ENCODE data around the gene SPIN2B. TPM values are rescaled to one million over a fixed set of nuclear protein-coding genes. Genes with fewer than 3 reads are reported as not detected.

The SPIN2B gene
- total and polyA plus RNA-seq, 2 of the 13 experiments (the other 11 are each of a cell fraction or from before 2014, with no cell fraction given): 7.9 to 10.4 TPM

GRCh38 chrX:57121162-57121755 is at the start of gene SPIN2B (continued):
- TF ChIP-seq GTF3A (CRISPR knock-in tag; conservative IDR thresholded peaks at IDR 0.05) (no peak), ZNF562 (CRISPR knock-in tag; IDR thresholded peaks at IDR 0.05; ENCODE audit: borderline replicate concordance) (no peak), ZNF879 (CRISPR knock-in tag; IDR thresholded peaks at IDR 0.05) (no peak), SMARCC2 (IDR thresholded peaks at IDR 0.05) (no peak), TERF1 (CRISPR knock-in tag; IDR thresholded peaks at IDR 0.05) (no peak), STAT5B (CRISPR knock-in tag; IDR thresholded peaks at IDR 0.05) (no peak), ZNF496 (CRISPR knock-in tag; IDR thresholded peaks at IDR 0.05; ENCODE audit: insufficient replicate concordance) (no peak), ETV6 (CRISPR knock-in tag; conservative IDR thresholded peaks at IDR 0.05) (no peak), ZNF619 (CRISPR knock-in tag; IDR thresholded peaks at IDR 0.05) (no peak), GRHL1 (CRISPR knock-in tag; conservative IDR thresholded peaks at IDR 0.05) (no peak)
- TF ChIP-seq, protein P1, sequence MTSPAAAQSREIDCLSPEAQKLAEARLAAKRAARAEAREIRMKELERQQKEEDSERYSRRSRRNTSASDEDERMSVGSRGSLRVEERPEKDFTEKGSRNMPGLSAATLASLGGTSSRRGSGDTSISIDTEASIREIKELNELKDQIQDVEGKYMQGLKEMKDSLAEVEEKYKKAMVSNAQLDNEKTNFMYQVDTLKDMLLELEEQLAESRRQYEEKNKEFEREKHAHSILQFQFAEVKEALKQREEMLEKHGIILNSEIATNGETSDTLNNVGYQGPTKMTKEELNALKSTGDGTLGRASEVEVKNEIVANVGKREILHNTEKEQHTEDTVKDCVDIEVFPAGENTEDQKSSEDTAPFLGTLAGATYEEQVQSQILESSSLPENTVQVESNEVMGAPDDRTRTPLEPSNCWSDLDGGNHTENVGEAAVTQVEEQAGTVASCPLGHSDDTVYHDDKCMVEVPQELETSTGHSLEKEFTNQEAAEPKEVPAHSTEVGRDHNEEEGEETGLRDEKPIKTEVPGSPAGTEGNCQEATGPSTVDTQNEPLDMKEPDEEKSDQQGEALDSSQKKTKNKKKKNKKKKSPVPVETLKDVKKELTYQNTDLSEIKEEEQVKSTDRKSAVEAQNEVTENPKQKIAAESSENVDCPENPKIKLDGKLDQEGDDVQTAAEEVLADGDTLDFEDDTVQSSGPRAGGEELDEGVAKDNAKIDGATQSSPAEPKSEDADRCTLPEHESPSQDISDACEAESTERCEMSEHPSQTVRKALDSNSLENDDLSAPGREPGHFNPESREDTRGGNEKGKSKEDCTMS (CRISPR knock-in tag; conservative IDR thresholded peaks at IDR 0.05): no peak
- TF ChIP-seq, protein P2, sequence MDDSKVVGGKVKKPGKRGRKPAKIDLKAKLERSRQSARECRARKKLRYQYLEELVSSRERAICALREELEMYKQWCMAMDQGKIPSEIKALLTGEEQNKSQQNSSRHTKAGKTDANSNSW (CRISPR knock-in tag; IDR thresholded peaks at IDR 0.05; ENCODE audit: borderline replicate concordance): no peak
- TF ChIP-seq, protein P3, sequence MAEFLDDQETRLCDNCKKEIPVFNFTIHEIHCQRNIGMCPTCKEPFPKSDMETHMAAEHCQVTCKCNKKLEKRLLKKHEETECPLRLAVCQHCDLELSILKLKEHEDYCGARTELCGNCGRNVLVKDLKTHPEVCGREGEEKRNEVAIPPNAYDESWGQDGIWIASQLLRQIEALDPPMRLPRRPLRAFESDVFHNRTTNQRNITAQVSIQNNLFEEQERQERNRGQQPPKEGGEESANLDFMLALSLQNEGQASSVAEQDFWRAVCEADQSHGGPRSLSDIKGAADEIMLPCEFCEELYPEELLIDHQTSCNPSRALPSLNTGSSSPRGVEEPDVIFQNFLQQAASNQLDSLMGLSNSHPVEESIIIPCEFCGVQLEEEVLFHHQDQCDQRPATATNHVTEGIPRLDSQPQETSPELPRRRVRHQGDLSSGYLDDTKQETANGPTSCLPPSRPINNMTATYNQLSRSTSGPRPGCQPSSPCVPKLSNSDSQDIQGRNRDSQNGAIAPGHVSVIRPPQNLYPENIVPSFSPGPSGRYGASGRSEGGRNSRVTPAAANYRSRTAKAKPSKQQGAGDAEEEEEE (CRISPR knock-in tag; IDR thresholded peaks at IDR 0.05; ENCODE audit: borderline replicate concordance): no peak
- TF ChIP-seq, protein P4, sequence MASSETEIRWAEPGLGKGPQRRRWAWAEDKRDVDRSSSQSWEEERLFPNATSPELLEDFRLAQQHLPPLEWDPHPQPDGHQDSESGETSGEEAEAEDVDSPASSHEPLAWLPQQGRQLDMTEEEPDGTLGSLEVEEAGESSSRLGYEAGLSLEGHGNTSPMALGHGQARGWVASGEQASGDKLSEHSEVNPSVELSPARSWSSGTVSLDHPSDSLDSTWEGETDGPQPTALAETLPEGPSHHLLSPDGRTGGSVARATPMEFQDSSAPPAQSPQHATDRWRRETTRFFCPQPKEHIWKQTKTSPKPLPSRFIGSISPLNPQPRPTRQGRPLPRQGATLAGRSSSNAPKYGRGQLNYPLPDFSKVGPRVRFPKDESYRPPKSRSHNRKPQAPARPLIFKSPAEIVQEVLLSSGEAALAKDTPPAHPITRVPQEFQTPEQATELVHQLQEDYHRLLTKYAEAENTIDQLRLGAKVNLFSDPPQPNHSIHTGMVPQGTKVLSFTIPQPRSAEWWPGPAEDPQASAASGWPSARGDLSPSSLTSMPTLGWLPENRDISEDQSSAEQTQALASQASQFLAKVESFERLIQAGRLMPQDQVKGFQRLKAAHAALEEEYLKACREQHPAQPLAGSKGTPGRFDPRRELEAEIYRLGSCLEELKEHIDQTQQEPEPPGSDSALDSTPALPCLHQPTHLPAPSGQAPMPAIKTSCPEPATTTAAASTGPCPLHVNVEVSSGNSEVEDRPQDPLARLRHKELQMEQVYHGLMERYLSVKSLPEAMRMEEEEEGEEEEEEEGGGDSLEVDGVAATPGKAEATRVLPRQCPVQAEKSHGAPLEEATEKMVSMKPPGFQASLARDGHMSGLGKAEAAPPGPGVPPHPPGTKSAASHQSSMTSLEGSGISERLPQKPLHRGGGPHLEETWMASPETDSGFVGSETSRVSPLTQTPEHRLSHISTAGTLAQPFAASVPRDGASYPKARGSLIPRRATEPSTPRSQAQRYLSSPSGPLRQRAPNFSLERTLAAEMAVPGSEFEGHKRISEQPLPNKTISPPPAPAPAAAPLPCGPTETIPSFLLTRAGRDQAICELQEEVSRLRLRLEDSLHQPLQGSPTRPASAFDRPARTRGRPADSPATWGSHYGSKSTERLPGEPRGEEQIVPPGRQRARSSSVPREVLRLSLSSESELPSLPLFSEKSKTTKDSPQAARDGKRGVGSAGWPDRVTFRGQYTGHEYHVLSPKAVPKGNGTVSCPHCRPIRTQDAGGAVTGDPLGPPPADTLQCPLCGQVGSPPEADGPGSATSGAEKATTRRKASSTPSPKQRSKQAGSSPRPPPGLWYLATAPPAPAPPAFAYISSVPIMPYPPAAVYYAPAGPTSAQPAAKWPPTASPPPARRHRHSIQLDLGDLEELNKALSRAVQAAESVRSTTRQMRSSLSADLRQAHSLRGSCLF (CRISPR knock-in tag; IDR thresholded peaks at IDR 0.05; ENCODE audit: borderline replicate concordance): no peak
